ENCODE data around the gene RFX1. TPM values are rescaled to one million over a fixed set of nuclear protein-coding genes. Genes with fewer than 3 reads are reported as not detected.

The RFX1 gene
- total RNA-seq, 4 donors from 2014 or later, result 2.0 to 5.9 (median 3.9) TPM

DNA sequence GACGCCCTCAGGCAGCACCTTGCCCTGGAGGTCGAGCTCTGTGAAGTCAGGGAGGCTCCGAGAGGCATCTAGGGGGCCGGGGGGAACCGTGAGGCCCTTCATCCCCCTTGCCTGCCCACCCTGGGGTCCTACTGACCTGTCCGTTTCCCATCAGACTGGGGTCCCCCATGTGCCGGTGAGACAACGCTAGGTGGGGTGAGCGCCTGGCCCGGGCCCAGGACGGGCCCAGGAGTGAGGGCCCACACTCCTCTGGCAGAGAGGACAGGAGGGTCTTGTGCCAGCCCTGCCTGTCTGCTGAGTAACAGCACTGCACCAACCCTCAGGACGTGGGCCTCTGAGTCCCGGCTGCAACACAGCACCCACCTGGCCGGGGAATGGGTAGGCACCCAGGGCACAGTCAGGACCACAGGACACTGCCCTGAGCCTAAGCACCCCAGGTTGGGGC lies 39.4 kb downstream of the RFX1 start:
- TF ChIP-seq EP300 (IDR thresholded peaks at IDR 0.05) (no peak), POLR2A (IDR thresholded peaks at IDR 0.05) (no peak), POLR2AphosphoS5 (IDR thresholded peaks at IDR 0.05) (no peak)
- TF ChIP-seq, protein P1, sequence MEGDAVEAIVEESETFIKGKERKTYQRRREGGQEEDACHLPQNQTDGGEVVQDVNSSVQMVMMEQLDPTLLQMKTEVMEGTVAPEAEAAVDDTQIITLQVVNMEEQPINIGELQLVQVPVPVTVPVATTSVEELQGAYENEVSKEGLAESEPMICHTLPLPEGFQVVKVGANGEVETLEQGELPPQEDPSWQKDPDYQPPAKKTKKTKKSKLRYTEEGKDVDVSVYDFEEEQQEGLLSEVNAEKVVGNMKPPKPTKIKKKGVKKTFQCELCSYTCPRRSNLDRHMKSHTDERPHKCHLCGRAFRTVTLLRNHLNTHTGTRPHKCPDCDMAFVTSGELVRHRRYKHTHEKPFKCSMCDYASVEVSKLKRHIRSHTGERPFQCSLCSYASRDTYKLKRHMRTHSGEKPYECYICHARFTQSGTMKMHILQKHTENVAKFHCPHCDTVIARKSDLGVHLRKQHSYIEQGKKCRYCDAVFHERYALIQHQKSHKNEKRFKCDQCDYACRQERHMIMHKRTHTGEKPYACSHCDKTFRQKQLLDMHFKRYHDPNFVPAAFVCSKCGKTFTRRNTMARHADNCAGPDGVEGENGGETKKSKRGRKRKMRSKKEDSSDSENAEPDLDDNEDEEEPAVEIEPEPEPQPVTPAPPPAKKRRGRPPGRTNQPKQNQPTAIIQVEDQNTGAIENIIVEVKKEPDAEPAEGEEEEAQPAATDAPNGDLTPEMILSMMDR (IDR thresholded peaks at IDR 0.05), result no peak
- Histone ChIP-seq H3K27me3 (no peaks in the 10 kb centered on the region), H3K27ac (no peak overlapping the region), H3K9me3 (no peaks in the 10 kb centered on the region), H3K4me1 (peaks cover 0 to 20% (median 0%) of the 10 kb centered on the region in 3 donors), H3K36me3 (peaks cover 0 to 96% of the 10 kb centered on the region in 2 donors), H3K4me3 (no peak overlapping the region)
- no peak for ATAC-seq
- no CpG with 5 or more reads among the region's 14 CpGs for WGBS, 2 donors (ENCODE audit: low coverage in 1 of 2)

DNA sequence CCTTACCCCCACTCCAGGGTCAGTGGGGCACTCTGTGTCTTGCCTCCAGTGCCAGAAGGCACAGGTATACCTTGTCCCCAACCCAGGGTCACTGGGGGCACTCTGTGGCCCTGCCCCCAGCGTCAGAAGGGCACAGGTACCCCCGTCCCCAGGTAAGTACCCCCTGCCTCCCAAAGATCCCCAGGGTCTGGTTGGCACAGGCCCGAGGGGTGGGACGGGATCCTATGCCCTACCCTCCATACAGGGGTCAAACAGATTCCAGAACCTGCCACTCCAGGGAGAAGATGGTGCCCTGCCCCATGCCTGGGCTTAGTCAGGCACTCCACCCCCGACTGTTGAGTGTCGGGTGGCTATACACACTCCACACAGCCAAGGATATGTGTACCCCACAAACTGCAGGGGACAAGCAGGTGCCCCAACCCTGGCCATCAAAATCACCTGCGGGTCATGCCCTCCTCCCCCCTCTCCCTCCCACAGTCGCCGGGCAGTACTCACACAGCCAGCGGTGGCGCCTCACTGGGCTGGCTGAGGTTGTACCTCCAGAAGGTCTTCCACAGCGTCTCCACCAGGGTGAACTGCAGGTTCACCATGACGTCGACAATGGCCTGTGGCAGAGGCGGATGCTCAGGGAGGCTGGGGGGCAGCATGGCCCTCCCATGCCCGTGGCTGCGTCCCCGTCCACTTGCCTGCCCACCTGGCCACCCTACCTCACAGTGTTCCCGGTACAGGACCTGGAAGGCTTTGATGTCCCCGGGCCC lies 40.0 kb downstream of the RFX1 start:
- peaks cover 0 to 20% (median 0%) of the 10 kb centered on the region in 3 donors for H3K4me1 ChIP-seq
- H3K27ac ChIP-seq, result no peak overlapping the region
- no peak overlapping the region for H3K4me3 ChIP-seq
- no peaks in the 10 kb centered on the region for H3K27me3 ChIP-seq
- WGBS, 2 donors (ENCODE audit: low coverage in 1 of 2), result no CpG with 5 or more reads among the region's 20 CpGs
- H3K9me3 ChIP-seq, result no peaks in the 10 kb centered on the region
- no peak for ATAC-seq
- TF ChIP-seq, protein P1 (IDR thresholded peaks at IDR 0.05), result no peak
- TF ChIP-seq EP300 (IDR thresholded peaks at IDR 0.05) (no peak), POLR2AphosphoS5 (IDR thresholded peaks at IDR 0.05) (no peak), POLR2A (IDR thresholded peaks at IDR 0.05) (no peak)
- peaks cover 0 to 95% of the 10 kb centered on the region in 2 donors for H3K36me3 ChIP-seq

DNA sequence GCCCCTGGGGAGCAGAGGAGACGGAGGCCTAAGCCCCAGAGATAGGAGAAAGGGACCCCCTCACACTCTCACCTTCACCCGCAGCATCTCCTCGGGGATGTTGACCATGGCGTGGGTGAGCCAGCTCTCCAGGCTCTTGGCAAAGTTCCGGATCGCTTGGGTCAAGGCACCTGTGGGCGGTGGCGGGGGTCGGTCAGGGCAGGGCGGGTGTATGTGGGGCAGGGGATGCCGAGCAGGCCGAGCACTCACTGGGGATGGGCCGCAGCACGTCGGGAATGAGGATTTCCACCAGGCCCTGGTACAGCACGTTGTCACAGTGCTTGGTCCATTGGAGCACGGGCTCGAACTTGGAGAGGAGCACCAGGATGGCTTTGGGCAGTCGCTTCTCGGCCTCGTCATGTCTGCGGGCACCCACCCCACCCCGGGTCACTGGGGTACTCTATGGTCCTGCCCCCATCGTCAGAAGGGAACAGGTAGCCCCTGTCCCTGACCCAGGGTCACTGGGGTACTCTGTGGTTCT lies 40.7 kb downstream of the RFX1 start:
- TF ChIP-seq, protein P1 (IDR thresholded peaks at IDR 0.05), result no peak
- no peak for TF ChIP-seq EP300 (IDR thresholded peaks at IDR 0.05)
- no peak for TF ChIP-seq POLR2AphosphoS5 (IDR thresholded peaks at IDR 0.05)
- TF ChIP-seq POLR2A (IDR thresholded peaks at IDR 0.05), result no peak
- 100% methylated on average over 1 of the region's 24 CpGs; no CpG with 5 or more reads in 1 of the 2 donors for WGBS, 2 donors (ENCODE audit: low coverage in 1 of 2)

DNA sequence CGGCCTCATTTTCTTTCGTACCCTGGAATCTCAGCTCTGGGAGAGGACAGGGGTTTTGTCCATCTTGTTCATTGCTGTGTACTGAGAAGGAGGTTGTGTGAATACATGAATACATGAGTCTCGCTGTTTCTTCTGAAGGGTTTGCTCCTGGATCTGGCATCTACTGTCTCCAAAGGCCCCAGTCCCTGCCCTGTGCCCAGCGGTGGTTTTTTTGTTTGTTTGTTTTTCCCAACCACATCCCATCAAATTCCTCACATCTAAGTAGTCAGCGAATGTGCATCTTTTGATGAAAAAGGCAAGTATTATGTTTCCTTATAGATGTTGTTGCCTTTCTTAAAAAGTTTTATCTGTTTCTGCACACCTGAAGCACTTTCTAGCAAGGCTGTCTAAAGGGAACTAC lies 41.3 kb downstream of the RFX1 start:
- no peak overlapping the region for H3K4me3 ChIP-seq
- 81 to 91% methylated on average over 5 of the region's 5 CpGs for WGBS, 2 donors (ENCODE audit: low coverage in 1 of 2)
- peaks cover 0 to 98% of the 10 kb centered on the region in 2 donors for H3K36me3 ChIP-seq
- TF ChIP-seq, protein P1 (IDR thresholded peaks at IDR 0.05), result no peak
- no peak for TF ChIP-seq POLR2AphosphoS5 (IDR thresholded peaks at IDR 0.05)
- no peak for TF ChIP-seq POLR2A (IDR thresholded peaks at IDR 0.05)
- no peak for TF ChIP-seq EP300 (IDR thresholded peaks at IDR 0.05)
- no peaks in the 10 kb centered on the region for H3K27me3 ChIP-seq
- H3K27ac ChIP-seq, result no peak overlapping the region
- no peaks in the 10 kb centered on the region for H3K9me3 ChIP-seq
- H3K4me1 ChIP-seq, result peaks cover 0 to 20% (median 0%) of the 10 kb centered on the region in 3 donors
- no peak for ATAC-seq

More for the DNA sequence above, 40.7 kb downstream of the RFX1 start:
- Histone ChIP-seq H3K4me3 (no peak overlapping the region), H3K9me3 (no peaks in the 10 kb centered on the region), H3K4me1 (peaks cover 0 to 20% (median 0%) of the 10 kb centered on the region in 3 donors), H3K36me3 (peaks cover 0 to 97% of the 10 kb centered on the region in 2 donors), H3K27me3 (no peaks in the 10 kb centered on the region), H3K27ac (no peak overlapping the region)
- ATAC-seq, result no peak
